GM12891 (cell line): Measurements from ENCODE around the gene PTTG2.

Experiments used
- POLR2A ChIP-seq: IDR thresholded peaks from 2 replicates; pipeline ENCODE4 v1.6.1; 2011; ENCODE audit warnings: low read depth, low read length, control low read depth
- POLR2AphosphoS5 ChIP-seq: IDR thresholded peaks from 2 replicates; pipeline ENCODE4 v1.6.1; 2011; ENCODE audit warnings: low read depth, low read length, control low read depth

- TF ChIP-seq POLR2A (no peak), POLR2AphosphoS5 (no peak)
These were observed 1.3 kb upstream of the PTTG2 start for GRCh38 chr4:37958932-37959331.
